ENCODE data around the gene RNF223. TPM values are rescaled to one million over a fixed set of nuclear protein-coding genes. Genes with fewer than 3 reads are reported as not detected.
"Not testable (repeated sequence)": the region's sequence is repeated elsewhere in the genome, so short reads cannot be mapped to it uniquely, and the experiment has no call there.

Gene RNF223
- total RNA-seq, 1 donor from 2014 or later, result not detected

DNA sequence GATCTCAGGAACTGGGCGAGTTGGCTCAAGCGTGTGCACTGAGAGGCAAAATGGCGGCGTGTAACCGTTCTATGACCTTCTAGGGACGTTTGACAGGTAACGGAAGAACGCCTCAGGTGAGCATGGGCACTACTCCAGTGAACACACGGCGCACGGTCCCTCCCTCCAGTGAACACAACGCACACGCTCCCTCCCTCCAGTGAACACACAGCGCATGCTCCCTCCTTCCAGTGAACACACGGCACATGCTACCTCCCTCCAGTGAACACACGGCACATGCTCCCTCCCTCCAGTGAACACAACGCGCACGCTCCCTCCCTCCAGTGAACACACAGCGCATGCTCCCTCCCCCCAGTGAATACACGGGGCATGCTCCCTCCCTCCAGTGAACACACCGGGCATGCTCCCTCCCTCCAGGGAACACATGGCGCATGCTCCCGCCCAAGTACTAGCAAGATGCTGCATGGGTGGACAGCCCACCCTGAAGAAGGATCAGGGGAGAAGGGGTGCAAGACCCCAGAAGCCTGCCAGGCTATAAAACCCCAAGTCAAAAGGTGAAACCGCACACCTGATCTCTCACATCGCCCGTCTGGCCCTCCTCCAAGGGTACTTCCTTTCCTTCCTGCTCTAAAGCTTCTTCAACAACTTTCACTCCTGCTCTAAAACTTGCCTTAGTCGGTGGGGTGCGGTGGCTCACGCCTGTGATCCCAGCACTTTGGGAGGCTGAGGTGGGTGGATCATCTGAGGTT, 38.3 kb upstream of the RNF223 start:
- H3K4me1 ChIP-seq, result peaks cover 16% of the 10 kb centered on the region
- peaks cover 3% of the 10 kb centered on the region for H3K27me3 ChIP-seq (ENCODE audit: low read depth)
- no peak overlapping the region for H3K27ac ChIP-seq (replicated peaks)
- H3K4me3 ChIP-seq, result no peak overlapping the region
- DNase-seq, result peak; percentile 11
- H3K36me3 ChIP-seq, result peaks cover 20% of the 10 kb centered on the region
- TF ChIP-seq, protein P1, sequence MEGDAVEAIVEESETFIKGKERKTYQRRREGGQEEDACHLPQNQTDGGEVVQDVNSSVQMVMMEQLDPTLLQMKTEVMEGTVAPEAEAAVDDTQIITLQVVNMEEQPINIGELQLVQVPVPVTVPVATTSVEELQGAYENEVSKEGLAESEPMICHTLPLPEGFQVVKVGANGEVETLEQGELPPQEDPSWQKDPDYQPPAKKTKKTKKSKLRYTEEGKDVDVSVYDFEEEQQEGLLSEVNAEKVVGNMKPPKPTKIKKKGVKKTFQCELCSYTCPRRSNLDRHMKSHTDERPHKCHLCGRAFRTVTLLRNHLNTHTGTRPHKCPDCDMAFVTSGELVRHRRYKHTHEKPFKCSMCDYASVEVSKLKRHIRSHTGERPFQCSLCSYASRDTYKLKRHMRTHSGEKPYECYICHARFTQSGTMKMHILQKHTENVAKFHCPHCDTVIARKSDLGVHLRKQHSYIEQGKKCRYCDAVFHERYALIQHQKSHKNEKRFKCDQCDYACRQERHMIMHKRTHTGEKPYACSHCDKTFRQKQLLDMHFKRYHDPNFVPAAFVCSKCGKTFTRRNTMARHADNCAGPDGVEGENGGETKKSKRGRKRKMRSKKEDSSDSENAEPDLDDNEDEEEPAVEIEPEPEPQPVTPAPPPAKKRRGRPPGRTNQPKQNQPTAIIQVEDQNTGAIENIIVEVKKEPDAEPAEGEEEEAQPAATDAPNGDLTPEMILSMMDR (IDR thresholded peaks at IDR 0.05; ENCODE audit: borderline replicate concordance), result no peak
- intact Hi-C loops (cut with micrococcal nuclease), result no loop called here
- H3K9me3 ChIP-seq (replicated peaks), result peaks cover 12% of the 10 kb centered on the region

DNA sequence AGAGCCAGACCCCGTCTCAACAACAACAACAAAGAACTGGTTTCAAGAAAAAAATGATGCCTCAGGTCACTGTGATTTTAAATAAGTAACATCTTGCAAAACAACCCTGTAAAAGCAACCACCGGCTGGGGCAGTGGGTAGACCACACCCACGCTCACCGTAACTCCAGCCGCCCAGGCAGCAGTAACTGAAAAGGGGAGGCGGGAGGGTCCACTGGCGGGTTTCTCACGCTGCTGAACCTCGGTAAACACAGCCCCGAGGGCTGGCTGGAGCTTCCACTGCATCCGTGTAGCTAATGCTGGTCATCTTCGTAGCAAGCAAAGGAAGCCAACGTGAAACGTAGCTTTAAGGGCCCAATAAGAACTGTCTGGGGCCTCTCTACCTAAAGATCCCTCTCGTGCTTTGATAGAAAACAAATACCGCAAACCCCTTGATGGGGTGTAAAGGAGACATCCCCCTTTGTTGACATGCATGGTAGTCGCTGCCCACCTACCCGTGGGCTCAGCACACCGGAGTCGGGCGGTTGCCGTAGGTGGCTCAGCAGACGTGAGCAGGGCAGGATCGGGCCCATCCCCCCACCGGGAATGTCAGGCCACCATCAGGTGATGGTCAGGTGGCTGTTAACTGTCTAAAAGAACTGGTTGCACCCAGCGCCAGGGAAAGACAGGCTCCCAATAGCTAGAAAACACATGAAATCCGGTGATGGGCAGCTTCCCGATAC, 37.6 kb upstream of the RNF223 start:
- H3K4me1 ChIP-seq, result peaks cover 14% of the 10 kb centered on the region
- peaks cover 12% of the 10 kb centered on the region for H3K9me3 ChIP-seq (replicated peaks)
- peaks cover 20% of the 10 kb centered on the region for H3K36me3 ChIP-seq
- no peak overlapping the region for H3K27ac ChIP-seq (replicated peaks)
- no peak overlapping the region for H3K4me3 ChIP-seq
- TF ChIP-seq, protein P1 (IDR thresholded peaks at IDR 0.05; ENCODE audit: borderline replicate concordance), result no peak
- no peaks in the 10 kb centered on the region for H3K27me3 ChIP-seq (ENCODE audit: low read depth)
- intact Hi-C loops (cut with micrococcal nuclease), result no loop called here
- DNase-seq, result peak; percentile 12

DNA sequence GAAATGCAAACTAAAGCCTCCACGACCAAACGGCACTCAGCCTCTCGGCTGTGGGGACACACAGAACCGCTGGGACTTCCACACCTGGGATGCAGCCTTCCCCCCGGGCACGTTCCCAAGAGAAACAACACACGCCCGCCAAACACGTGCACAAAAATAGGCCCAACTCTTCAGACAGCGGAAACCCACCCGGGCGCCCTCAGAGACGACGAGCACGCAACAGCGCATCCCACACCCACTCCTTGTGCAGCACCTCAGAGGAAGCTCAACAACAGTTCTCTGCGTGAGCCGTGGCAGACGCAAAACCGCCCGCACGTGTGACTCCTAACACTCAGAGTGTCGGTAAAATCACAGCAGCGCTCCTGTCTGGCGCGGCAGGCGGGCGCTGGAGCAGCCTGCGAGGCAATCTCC, 36.5 kb upstream of the RNF223 start:
- peak; percentile 10 for DNase-seq
- intact Hi-C loops (cut with micrococcal nuclease), result no loop called here
- no peaks in the 10 kb centered on the region for H3K27me3 ChIP-seq (ENCODE audit: low read depth)

DNA sequence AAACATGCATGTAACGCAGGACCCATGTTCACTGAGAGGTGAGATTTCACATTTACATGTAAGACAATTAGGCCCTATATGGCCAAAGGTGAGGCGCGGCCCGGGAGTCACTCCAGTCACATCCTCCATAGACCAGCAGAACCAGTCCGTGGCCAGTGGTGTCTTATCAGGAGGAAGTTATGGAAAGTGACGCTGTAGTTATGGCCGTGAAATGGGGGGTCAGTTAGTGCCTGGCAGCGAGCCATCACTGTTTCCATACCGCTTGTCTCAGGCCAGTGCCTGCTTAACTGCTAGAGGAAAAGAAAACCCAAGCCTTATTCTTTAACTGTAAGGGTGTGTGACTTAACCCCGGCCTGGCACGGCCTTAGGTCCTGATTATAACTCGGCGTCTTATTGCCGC, 35.6 kb upstream of the RNF223 start:
- peaks cover 2% of the 10 kb centered on the region for H3K4me1 ChIP-seq
- DNase-seq, result no peak
- peaks cover 18% of the 10 kb centered on the region for H3K9me3 ChIP-seq (replicated peaks)
- no peak overlapping the region for H3K4me3 ChIP-seq
- intact Hi-C loops (cut with micrococcal nuclease), result no loop called here
- H3K27ac ChIP-seq (replicated peaks), result no peak overlapping the region
- no peaks in the 10 kb centered on the region for H3K27me3 ChIP-seq (ENCODE audit: low read depth)
- TF ChIP-seq, protein P1 (IDR thresholded peaks at IDR 0.05; ENCODE audit: borderline replicate concordance), result no peak
- peaks cover 20% of the 10 kb centered on the region for H3K36me3 ChIP-seq

More for the DNA sequence above, 36.5 kb upstream of the RNF223 start:
- Histone ChIP-seq H3K27ac (replicated peaks) (no peak overlapping the region), H3K9me3 (replicated peaks) (peaks cover 18% of the 10 kb centered on the region), H3K36me3 (peaks cover 20% of the 10 kb centered on the region), H3K4me1 (peaks cover 8% of the 10 kb centered on the region), H3K4me3 (no peak overlapping the region)
- TF ChIP-seq, protein P1 (IDR thresholded peaks at IDR 0.05; ENCODE audit: borderline replicate concordance), result no peak

DNA sequence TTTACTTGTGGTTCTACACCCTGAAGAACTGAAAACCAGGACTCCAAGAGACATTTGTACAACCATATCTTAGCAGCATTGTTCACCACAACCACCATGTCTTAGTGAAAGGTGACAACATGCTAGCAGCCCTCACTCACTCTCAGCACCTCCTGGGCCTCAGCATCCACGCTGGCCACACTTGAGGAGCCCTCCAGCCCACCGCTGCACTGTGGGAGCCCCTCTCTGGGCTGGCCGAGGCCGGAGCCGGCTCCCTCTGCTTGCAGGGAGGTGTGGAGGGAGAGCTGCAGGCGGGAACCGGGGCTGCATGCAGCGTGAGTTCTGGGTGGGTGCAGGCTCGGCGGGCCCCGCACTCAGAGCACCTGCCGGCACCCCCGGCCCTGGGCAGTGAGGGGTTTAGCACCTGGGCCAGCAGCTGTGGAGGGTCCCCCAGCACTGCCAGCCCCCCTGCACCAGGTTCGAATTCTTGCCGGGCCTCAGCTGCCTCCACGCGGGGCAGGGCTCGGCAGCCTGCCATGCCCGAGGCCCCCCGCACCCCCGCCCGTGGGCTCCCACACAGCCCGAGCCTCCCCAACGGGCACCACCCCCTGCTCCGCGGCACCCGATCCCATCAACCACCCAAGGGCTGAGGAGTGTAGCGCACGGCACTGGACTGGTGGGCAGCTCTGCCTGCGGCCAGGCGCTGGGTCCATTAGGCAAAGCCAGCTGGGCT, 32.6 kb upstream of the RNF223 start:
- H3K27ac ChIP-seq (replicated peaks), result no peak overlapping the region

DNA sequence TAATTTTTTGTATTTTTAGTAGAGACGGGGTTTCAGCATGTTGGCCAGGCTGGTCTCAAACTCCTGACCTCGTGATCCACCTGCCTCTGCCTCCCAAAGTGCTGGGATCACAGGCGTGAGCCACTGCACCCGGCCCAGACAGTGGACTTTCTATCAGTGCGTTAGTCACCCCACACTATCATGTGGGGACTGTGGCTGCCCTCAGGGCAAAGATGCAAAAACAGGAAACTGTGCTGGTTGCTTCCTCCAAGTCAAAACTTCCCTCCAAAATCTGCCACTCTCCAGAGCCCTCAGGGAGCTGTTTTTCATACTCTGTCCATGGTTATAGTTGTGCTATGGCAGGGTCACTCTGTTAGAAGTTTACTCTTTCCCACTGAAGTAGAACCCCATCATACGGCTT, 30.0 kb upstream of the RNF223 start:
- H3K4me1 ChIP-seq; H3K27ac ChIP-seq (replicated peaks); H3K36me3 ChIP-seq; intact Hi-C loops (cut with micrococcal nuclease); DNase-seq; H3K4me3 ChIP-seq; H3K27me3 ChIP-seq (ENCODE audit: low read depth): not testable (repeated sequence)
- H3K9me3 ChIP-seq (replicated peaks), result peaks cover 14% of the 10 kb centered on the region

More for the DNA sequence above, 32.6 kb upstream of the RNF223 start:
- TF ChIP-seq, protein P1 (IDR thresholded peaks at IDR 0.05; ENCODE audit: borderline replicate concordance), result no peak
- DNase-seq, result no peak
- Histone ChIP-seq H3K4me1 (no peaks in the 10 kb centered on the region), H3K9me3 (replicated peaks) (peaks cover 6% of the 10 kb centered on the region), H3K4me3 (no peak overlapping the region), H3K27me3 (ENCODE audit: low read depth) (no peaks in the 10 kb centered on the region), H3K36me3 (peaks cover 6% of the 10 kb centered on the region)
- intact Hi-C loops (cut with micrococcal nuclease), result no loop called here
